Suprapubic skin (tissue), 4 donors: ENCODE measurements around the gene SNAPC4. TPM values are rescaled to one million over a fixed set of nuclear protein-coding genes. Genes with fewer than 3 reads are reported as not detected.

ENCODE experiments used
- DNase-seq, 2 donors: peaks; one replicate each; pipeline ENCODE4 v3.0.0-alpha.2; 2019; ENCODE audit warnings: low spot score in 2 of 2
- H3K27ac ChIP-seq: fragments of 200-600 bp; sonication (generic); one replicate; pipeline ENCODE4 v1.5.1; 2019
- H3K27me3 ChIP-seq: fragments of 200-600 bp; sonication (generic); one replicate; pipeline ENCODE4 v1.5.1; 2019
- H3K36me3 ChIP-seq: fragments of 200-600 bp; sonication (generic); one replicate; pipeline ENCODE4 v1.5.1; 2019
- H3K4me1 ChIP-seq: fragments of 200-600 bp; sonication (generic); one replicate; pipeline ENCODE4 v1.5.1; 2019
- H3K4me3 ChIP-seq: fragments of 200-600 bp; sonication (generic); one replicate; pipeline ENCODE4 v1.5.1; 2019; ENCODE audit warnings: mild to moderate bottlenecking
- H3K9me3 ChIP-seq: fragments of 200-600 bp; sonication (generic); one replicate; pipeline ENCODE4 v1.5.1; 2019
- CTCF ChIP-seq, 2 donors: fragments of 200-600 bp in 1 of 2; fragments of 450-650 bp in 1 of 2; sonication (generic) in 1 of 2; IDR thresholded peaks; one replicate each; pipeline ENCODE4 v1.5.1; 2016 to 2019; ENCODE audit warnings: antibody characterized with exemption in 2 of 2, mild to moderate bottlenecking in 1 of 2, moderate library complexity in 1 of 2
- EP300 ChIP-seq: sonication (generic); formaldehyde crosslinking; IDR thresholded peaks from one replicate; pipeline ENCODE4 v1.6.1; 2017; ENCODE audit warnings: antibody characterized with exemption
- POLR2A ChIP-seq, 2 donors: fragments of 450-650 bp; IDR thresholded peaks; one replicate each; pipeline ENCODE4 v1.6.1; 2017; ENCODE audit warnings: antibody characterized with exemption in 2 of 2, mild to moderate bottlenecking in 2 of 2, moderate library complexity in 2 of 2
- POLR2AphosphoS5 ChIP-seq, 3 donors: sonication (generic); formaldehyde crosslinking; IDR thresholded peaks; one replicate each; pipeline ENCODE4 v1.6.1; 2017; ENCODE audit warnings: antibody characterized with exemption in 3 of 3
- WGBS: methylation state at CpG from one replicate; pipeline ENCODE4 v1.1.5; 2018; 5-methylcytosine and 5-hydroxymethylcytosine counted together
- total RNA-seq, 4 donors: library from RNA; depleted of rRNA; stranded (reverse); fragments of >200 nt; gene quantifications; one replicate each; pipeline ENCODE4 v1.1.0, GENCODE V29; 2016

Gene SNAPC4
- total RNA-seq, 4 donors from 2014 or later = 6.1 to 11.1 (median 9.8) TPM

- DNase-seq = no peak
- H3K36me3 ChIP-seq = no peaks in the 10 kb centered on the region
- H3K9me3 ChIP-seq = no peaks in the 10 kb centered on the region
- no peak overlapping the region for H3K27ac ChIP-seq
- 87% methylated on average over 6 of the region's 18 CpGs for WGBS
- TF ChIP-seq EP300 = no peak
- no peak for TF ChIP-seq POLR2A (IDR thresholded peaks at IDR 0.05)
- no peak for TF ChIP-seq POLR2AphosphoS5 (IDR thresholded peaks at IDR 0.05)
- TF ChIP-seq CTCF (IDR thresholded peaks at IDR 0.05) = no peak
- peaks cover 25% of the 10 kb centered on the region for H3K4me1 ChIP-seq
- H3K27me3 ChIP-seq = no peaks in the 10 kb centered on the region
- H3K4me3 ChIP-seq = no peak overlapping the region
These were observed 31.8 kb downstream of the SNAPC4 start for GRCh38 chr9:136368190-136368589.

DNA sequence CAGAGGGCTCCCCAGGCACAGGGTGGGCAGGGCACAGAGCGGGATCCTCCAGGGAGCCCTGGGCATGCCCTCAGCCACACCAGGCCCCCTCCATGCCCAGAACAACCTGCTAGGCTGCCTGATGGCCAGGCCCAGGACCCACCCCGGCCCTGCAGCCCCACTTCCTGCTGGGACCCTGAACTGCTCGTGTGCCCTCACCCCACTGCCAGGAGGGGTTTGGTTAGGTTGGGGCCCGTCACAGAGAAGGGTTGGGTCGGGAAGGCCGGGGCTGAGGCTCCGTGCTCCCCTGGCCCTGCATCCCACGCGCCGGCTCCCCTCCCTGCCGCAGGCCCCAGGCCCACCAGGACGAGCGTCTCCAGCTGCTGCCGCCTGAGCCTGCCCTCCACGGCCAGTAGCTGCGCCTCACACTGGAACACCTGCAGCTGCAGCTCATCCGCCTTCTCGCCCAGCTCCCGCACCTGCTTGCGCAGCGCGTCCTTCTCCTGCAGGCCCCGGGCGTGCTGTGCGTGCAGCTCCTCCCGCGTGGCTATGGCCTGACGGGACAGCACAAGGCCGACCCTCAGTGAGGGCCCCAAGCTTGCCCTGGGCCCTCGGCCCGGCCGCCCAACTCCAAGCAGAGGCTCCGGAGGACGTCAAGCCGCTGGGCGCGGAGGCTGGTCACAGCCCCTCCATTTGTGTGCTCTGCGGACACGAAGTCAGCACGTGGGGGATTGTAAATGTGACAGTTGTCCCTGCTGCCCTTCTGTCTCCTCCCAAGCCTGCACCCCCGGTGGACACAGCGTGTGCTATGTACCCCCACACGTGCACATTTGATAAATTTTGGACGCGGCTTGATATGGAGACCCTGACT lies 32.4 kb downstream of the SNAPC4 start:
- DNase-seq = no peak
- no peaks in the 10 kb centered on the region for H3K36me3 ChIP-seq
- H3K27ac ChIP-seq = no peak overlapping the region
- no peaks in the 10 kb centered on the region for H3K27me3 ChIP-seq
- 94% methylated on average over 3 of the region's 45 CpGs for WGBS
- no peak overlapping the region for H3K4me3 ChIP-seq
- H3K9me3 ChIP-seq = no peaks in the 10 kb centered on the region
- no peak for TF ChIP-seq CTCF (IDR thresholded peaks at IDR 0.05)
- H3K4me1 ChIP-seq = peaks cover 25% of the 10 kb centered on the region

- WGBS = 100% methylated on average over 3 of the region's 9 CpGs
- no peak for DNase-seq
- no peak for TF ChIP-seq POLR2A (IDR thresholded peaks at IDR 0.05)
- no peak for TF ChIP-seq CTCF (IDR thresholded peaks at IDR 0.05)
- no peak for TF ChIP-seq POLR2AphosphoS5 (IDR thresholded peaks at IDR 0.05)
- TF ChIP-seq EP300 = no peak
- Histone ChIP-seq H3K9me3 (no peaks in the 10 kb centered on the region), H3K36me3 (no peaks in the 10 kb centered on the region), H3K4me3 (no peak overlapping the region), H3K27me3 (no peaks in the 10 kb centered on the region), H3K4me1 (peaks cover 26% of the 10 kb centered on the region), H3K27ac (no peak overlapping the region)
These were observed 33.1 kb downstream of the SNAPC4 start for GRCh38 chr9:136366826-136367225.

GRCh38 chr9:136365775-136366222 lies 34.2 kb downstream of the SNAPC4 start:
- peaks cover 34% of the 10 kb centered on the region for H3K4me1 ChIP-seq
- WGBS = 63% methylated on average over 9 of the region's 9 CpGs
- H3K4me3 ChIP-seq = no peak overlapping the region
- no peaks in the 10 kb centered on the region for H3K9me3 ChIP-seq
- H3K27ac ChIP-seq = no peak overlapping the region
- no peaks in the 10 kb centered on the region for H3K27me3 ChIP-seq
- no peak for TF ChIP-seq CTCF (IDR thresholded peaks at IDR 0.05)
- no peak for TF ChIP-seq EP300
- no peak for TF ChIP-seq POLR2A (IDR thresholded peaks at IDR 0.05)
- TF ChIP-seq POLR2AphosphoS5 (IDR thresholded peaks at IDR 0.05) = no peak
- no peaks in the 10 kb centered on the region for H3K36me3 ChIP-seq
- DNase-seq = no peak

DNA sequence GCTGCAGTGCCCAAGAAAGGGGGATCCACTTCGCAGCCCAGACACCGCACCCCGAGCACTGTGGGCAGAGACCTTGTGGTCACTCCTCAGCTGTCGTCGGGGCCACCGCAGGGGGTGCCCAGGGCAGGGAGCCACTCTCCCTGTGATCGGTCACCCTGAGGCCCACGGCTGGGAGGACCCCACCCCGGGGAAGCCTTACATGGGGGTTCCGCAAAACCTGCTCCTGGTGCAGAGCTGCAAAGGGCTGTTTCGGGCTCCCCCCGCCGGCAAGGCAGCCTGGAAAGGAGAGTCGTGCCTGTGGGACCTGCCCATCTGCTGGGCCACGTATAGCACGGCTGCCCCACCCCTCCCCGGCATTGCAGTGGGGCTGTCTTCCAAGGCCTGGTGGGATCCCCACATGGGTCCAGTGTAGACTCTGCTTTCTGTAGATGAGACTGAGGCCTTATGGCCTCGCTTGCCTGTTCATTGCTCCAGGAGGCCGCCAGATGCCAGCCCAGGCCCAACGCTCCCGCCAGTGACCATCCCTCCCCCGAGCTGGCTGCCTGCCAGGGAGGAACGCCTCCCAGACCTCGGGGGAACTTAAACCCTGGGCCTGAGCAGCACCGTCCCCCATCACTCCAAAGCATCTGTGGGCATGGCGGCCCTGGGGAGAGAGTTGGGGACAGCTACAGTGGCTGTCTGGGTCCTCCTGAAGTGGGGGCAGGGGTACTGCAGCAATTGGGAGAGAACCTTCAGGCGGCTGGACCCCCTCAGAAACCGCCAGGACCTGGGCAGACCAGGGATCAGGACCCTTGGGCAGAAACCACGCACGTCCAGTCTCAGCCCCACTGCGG lies 34.8 kb downstream of the SNAPC4 start:
- Histone ChIP-seq H3K27me3 (no peaks in the 10 kb centered on the region), H3K4me1 (peaks cover 39% of the 10 kb centered on the region), H3K36me3 (no peaks in the 10 kb centered on the region), H3K27ac (no peak overlapping the region), H3K4me3 (no peak overlapping the region), H3K9me3 (no peaks in the 10 kb centered on the region)
- DNase-seq = no peak
- TF ChIP-seq EP300 = no peak
- no peak for TF ChIP-seq CTCF (IDR thresholded peaks at IDR 0.05)
- TF ChIP-seq POLR2AphosphoS5 (IDR thresholded peaks at IDR 0.05) = no peak
- TF ChIP-seq POLR2A (IDR thresholded peaks at IDR 0.05) = no peak
- WGBS = 96% methylated on average over 3 of the region's 31 CpGs
